Endodermal cell (in vitro differentiated cells): Measurements from ENCODE around the gene KMT2B. TPM values are rescaled to one million over a fixed set of nuclear protein-coding genes. Genes with fewer than 3 reads are reported as not detected.

Source experiments
- DNase-seq: peaks from one replicate; pipeline ENCODE4 v3.0.0-alpha.2; 2017
- H3K27ac ChIP-seq: 2 replicates; pipeline ENCODE4 v1.5.1; 2013; ENCODE audit warnings: mild to moderate bottlenecking, low read depth, low read length, moderate library complexity
- H3K27me3 ChIP-seq: 2 replicates; pipeline ENCODE4 v1.6.1; 2013; ENCODE audit warnings: mild to moderate bottlenecking, low read length, moderate library complexity; ENCODE audit not compliant: insufficient read depth, control insufficient read depth, poor library complexity, severe bottlenecking
- H3K36me3 ChIP-seq: 2 replicates; pipeline ENCODE4 v1.7.0; 2013; ENCODE audit warnings: mild to moderate bottlenecking, low read length, moderate library complexity; ENCODE audit not compliant: control insufficient read depth, insufficient read depth
- H3K4me1 ChIP-seq: one replicate; pipeline ENCODE4 v1.7.0; 2013; ENCODE audit warnings: low read length; ENCODE audit not compliant: control insufficient read depth, insufficient read depth
- H3K4me3 ChIP-seq: 2 replicates; pipeline ENCODE4 v1.5.1; 2013; ENCODE audit warnings: mild to moderate bottlenecking, low read length, moderate library complexity
- H3K9ac ChIP-seq: 2 replicates; pipeline ENCODE4 v1.6.1; 2013; ENCODE audit warnings: mild to moderate bottlenecking, low read length, moderate library complexity; ENCODE audit not compliant: poor library complexity, severe bottlenecking; ENCODE audit errors: extremely low read depth
- H3K9me3 ChIP-seq: 2 replicates; pipeline ENCODE4 v1.6.1; 2013; ENCODE audit warnings: mild to moderate bottlenecking, low read length, moderate library complexity; ENCODE audit not compliant: control insufficient read depth
- H3K27ac Mint-ChIP-seq: 2 replicates; pipeline ENCODE4 v1.8.0; 2020; ENCODE audit warnings: mixed read lengths
- H3K27me3 Mint-ChIP-seq: 2 replicates; pipeline ENCODE4 v1.8.0; 2021; ENCODE audit warnings: mild to moderate bottlenecking, mixed read lengths; ENCODE audit not compliant: insufficient read depth
- H3K36me3 Mint-ChIP-seq: 2 replicates; pipeline ENCODE4 v1.8.0; 2020; ENCODE audit warnings: low read depth, mixed read lengths
- H3K4me1 Mint-ChIP-seq: 2 replicates; pipeline ENCODE4 v1.8.0; 2020; ENCODE audit warnings: mixed read lengths
- H3K4me3 Mint-ChIP-seq: 2 replicates; pipeline ENCODE4 v1.8.0; 2020; ENCODE audit warnings: mild to moderate bottlenecking, moderate library complexity, mixed read lengths
- H3K9me3 Mint-ChIP-seq: 2 replicates; pipeline ENCODE4 v1.8.0; 2020; ENCODE audit warnings: mild to moderate bottlenecking, mixed read lengths
- CTCF ChIP-seq: fragments of 200-600 bp; sonication (generic); conservative IDR thresholded peaks from 2 replicates; pipeline ENCODE4 v1.5.0; 2021; ENCODE audit warnings: antibody characterized with exemption, mild to moderate bottlenecking
- WGBS, 2 experiments: methylation state at CpG; one replicate each; pipeline versions ENCODE4 v1.1.5 to v1.1.7; 2013; ENCODE audit warnings: missing lambda C conversion rate in 2 of 2, mixed read lengths in 1 of 2; ENCODE audit not compliant: insufficient coverage in 1 of 2, insufficient read length in 1 of 2; 5-methylcytosine and 5-hydroxymethylcytosine counted together
- total RNA-seq, 2 donors: library from RNA; stranded (reverse); fragmentation: NEBNext Ultra II Directional in 1 of 2; extraction: Animal tissue kit (Norgen Biotek cat#: 25700) in 1 of 2; gene quantifications; 2 replicates in 1 of 2; 3 replicates in 1 of 2; pipeline ENCODE4 v1.2.1, GENCODE V29; 2021

Gene KMT2B
- total RNA-seq, 2 donors from 2014 or later = 48.1 to 54.0 TPM

- H3K4me3 Mint-ChIP-seq = no peak overlapping the region
- H3K36me3 Mint-ChIP-seq = no peaks in the 10 kb centered on the region
- H3K4me1 Mint-ChIP-seq = peaks cover 13% of the 10 kb centered on the region
- Histone ChIP-seq H3K4me3 (no peak overlapping the region), H3K9me3 (no peaks in the 10 kb centered on the region), H3K4me1 (peaks cover 7% of the 10 kb centered on the region), H3K36me3 (no peaks in the 10 kb centered on the region), H3K9ac (no peak overlapping the region), H3K27ac (no peak overlapping the region), H3K27me3 (no peaks in the 10 kb centered on the region)
- no peak for DNase-seq
- TF ChIP-seq CTCF = no peak
- no peaks in the 10 kb centered on the region for H3K27me3 Mint-ChIP-seq
- no peaks in the 10 kb centered on the region for H3K9me3 Mint-ChIP-seq
- 87 to 89% methylated on average over 9 to 12 of the region's 12 CpGs for WGBS, 2 experiments
- no peak overlapping the region for H3K27ac Mint-ChIP-seq
Observed at GRCh38 chr19:35713904-35714495, 3.8 kb upstream of the KMT2B start.

GRCh38 chr19:35714601-35715354 lies 3.0 kb upstream of the KMT2B start:
- Histone ChIP-seq H3K9ac (no peak overlapping the region), H3K27ac (no peak overlapping the region), H3K4me1 (peaks cover 13% of the 10 kb centered on the region), H3K27me3 (no peaks in the 10 kb centered on the region), H3K36me3 (no peaks in the 10 kb centered on the region), H3K4me3 (no peak overlapping the region), H3K9me3 (no peaks in the 10 kb centered on the region)
- Mint-ChIP-seq H3K27ac (no peak overlapping the region), H3K4me1 (peaks cover 18% of the 10 kb centered on the region), H3K9me3 (no peaks in the 10 kb centered on the region), H3K4me3 (peak overlapping the region; percentile 74), H3K27me3 (no peaks in the 10 kb centered on the region), H3K36me3 (peaks cover 3% of the 10 kb centered on the region)
- WGBS, 2 experiments = 58 to 68% methylated on average over 8 to 14 of the region's 14 CpGs
- peak; percentile 62 for TF ChIP-seq CTCF
- peak; percentile 77 for DNase-seq

GRCh38 chr19:35715355-35715809 lies 2.4 kb upstream of the KMT2B start:
- Mint-ChIP-seq H3K27ac (no peak overlapping the region), H3K36me3 (peaks cover 6% of the 10 kb centered on the region), H3K27me3 (no peaks in the 10 kb centered on the region), H3K9me3 (no peaks in the 10 kb centered on the region), H3K4me3 (peak overlapping the region; percentile 74), H3K4me1 (peaks cover 18% of the 10 kb centered on the region)
- Histone ChIP-seq H3K4me3 (peak overlapping the region; percentile 85), H3K36me3 (no peaks in the 10 kb centered on the region), H3K4me1 (peaks cover 13% of the 10 kb centered on the region), H3K27ac (no peak overlapping the region), H3K27me3 (no peaks in the 10 kb centered on the region), H3K9me3 (no peaks in the 10 kb centered on the region), H3K9ac (no peak overlapping the region)
- no peak for TF ChIP-seq CTCF
- DNase-seq = no peak
- WGBS, 2 experiments = 85 to 91% methylated on average over 4 to 7 of the region's 7 CpGs
